A673 (cell line): ENCODE measurements around the gene CLEC20A.

ENCODE experiments used
- CTCF ChIP-seq: fragments of 300-800, 200-600 bp; sonication (generic); conservative IDR thresholded peaks from 2 replicates; pipeline ENCODE4 v1.5.1; 2017; ENCODE audit warnings: low read depth, mild to moderate bottlenecking, antibody characterized with exemption, low read length, moderate library complexity, mixed read lengths
- EZH2 ChIP-seq: fragments of 200-600 bp; sonication (generic); IDR thresholded peaks from 2 replicates; pipeline ENCODE4 v1.6.1; 2017; ENCODE audit warnings: borderline replicate concordance, low read depth, mild to moderate bottlenecking, mixed read lengths, antibody characterized with exemption, low read length; ENCODE audit not compliant: poor library complexity, severe bottlenecking

GRCh38 chr1:178529364-178530036, 32.7 kb upstream of the CLEC20A start:
- no peak for TF ChIP-seq CTCF
- TF ChIP-seq EZH2 = no peak
